GM06990 (cell line): ENCODE measurements around the gene MCF2L.

Experiments
- DNase-seq: peaks from one replicate; pipeline ENCODE4 v3.0.0-alpha.2; 2011; ENCODE audit not compliant: insufficient read length; ENCODE audit errors: extremely low read depth
- H3K27me3 ChIP-seq: replicated peaks from 2 replicates; pipeline ENCODE4 v1.6.0; 2011; ENCODE audit warnings: low read length; ENCODE audit not compliant: control insufficient read depth, insufficient read depth
- H3K36me3 ChIP-seq: 2 replicates; pipeline ENCODE4 v1.5.1; 2011; ENCODE audit warnings: low read length; ENCODE audit not compliant: control insufficient read depth, insufficient read depth
- H3K4me3 ChIP-seq: replicated peaks from 2 replicates; pipeline ENCODE4 v1.5.1; 2011; ENCODE audit warnings: low read depth, mild to moderate bottlenecking, control low read depth, low read length
- TF ChIP-seq, protein P1 (sequence below): IDR thresholded peaks from 2 replicates; pipeline ENCODE4 v1.5.1; 2011; ENCODE audit warnings: low read length, control low read depth, mild to moderate bottlenecking, inconsistent platforms; ENCODE audit not compliant: insufficient read depth, poor library complexity, severe bottlenecking

Gene MCF2L

DNA sequence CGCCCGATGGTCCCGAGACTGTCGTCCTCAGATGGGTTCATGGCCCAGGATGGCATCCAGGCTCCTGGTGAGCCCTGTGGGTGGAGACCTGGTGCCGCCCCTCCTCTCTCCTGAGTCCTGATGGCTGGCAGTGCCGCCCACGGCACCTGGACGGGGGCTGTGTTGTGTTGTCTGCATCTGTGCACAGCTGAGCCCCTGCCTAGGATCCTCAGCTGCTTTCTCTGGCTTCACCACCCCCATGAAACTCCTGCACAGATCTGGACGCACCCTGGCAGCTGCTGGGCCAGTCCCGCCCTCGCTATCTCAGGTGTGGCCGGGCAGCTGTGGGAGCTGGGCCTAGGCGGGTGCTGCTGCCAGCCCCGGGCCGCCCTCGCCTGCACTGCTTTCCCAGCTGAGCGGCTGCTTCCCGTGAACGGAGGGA, 27.7 kb downstream of the MCF2L start:
- TF ChIP-seq, protein P1, sequence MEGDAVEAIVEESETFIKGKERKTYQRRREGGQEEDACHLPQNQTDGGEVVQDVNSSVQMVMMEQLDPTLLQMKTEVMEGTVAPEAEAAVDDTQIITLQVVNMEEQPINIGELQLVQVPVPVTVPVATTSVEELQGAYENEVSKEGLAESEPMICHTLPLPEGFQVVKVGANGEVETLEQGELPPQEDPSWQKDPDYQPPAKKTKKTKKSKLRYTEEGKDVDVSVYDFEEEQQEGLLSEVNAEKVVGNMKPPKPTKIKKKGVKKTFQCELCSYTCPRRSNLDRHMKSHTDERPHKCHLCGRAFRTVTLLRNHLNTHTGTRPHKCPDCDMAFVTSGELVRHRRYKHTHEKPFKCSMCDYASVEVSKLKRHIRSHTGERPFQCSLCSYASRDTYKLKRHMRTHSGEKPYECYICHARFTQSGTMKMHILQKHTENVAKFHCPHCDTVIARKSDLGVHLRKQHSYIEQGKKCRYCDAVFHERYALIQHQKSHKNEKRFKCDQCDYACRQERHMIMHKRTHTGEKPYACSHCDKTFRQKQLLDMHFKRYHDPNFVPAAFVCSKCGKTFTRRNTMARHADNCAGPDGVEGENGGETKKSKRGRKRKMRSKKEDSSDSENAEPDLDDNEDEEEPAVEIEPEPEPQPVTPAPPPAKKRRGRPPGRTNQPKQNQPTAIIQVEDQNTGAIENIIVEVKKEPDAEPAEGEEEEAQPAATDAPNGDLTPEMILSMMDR = no peak
- Histone ChIP-seq H3K36me3 (no peaks in the 10 kb centered on the region), H3K27me3 (no peaks in the 10 kb centered on the region; the same call in none of the 2 replicates), H3K4me3 (no peak overlapping the region)
- DNase-seq = no peak

DNA sequence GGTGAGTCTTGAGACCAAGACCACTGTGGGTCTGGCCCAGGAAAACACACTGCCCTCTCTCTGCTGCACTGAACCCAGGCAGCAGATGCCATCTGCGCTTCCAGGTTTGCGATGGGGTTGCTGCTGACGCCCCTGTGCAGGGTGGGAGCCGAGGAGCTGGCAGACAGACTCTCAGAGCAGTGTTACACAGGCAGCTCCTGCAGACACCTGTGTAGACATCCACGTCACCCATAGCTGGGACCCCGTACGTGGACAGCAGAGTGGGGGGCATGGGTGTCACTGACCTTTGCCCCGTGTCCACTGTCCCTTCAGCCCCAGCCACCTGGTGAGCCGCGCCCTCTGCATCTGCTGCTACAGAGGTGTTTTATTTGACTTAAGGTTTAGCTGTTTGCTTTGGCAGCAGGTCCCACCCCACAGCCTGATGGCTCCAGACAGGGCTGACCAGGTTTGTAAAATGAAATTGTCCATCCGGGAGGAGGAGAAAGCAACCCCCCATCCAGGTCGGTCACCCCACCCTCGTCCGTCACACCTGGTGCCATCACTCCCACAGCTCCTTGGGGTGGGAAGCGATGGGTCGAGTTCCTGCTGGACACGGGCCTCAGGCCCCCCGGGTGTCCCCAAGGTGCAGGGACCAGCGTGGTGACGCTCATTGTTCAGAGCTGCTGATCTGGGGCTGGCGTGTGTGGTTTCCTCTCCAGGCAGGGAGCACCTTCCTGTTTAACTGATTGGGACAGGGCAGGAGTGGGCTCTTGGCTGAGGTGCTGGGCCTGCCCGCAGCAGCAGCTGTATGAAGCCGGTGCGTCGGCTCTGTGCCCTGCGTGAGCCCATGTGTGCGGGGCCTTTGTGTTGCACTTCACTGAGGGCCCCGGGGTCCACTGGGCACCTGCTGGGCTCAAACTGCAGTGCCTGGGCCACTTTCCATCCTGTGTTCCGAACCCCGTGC, 28.4 kb downstream of the MCF2L start:
- DNase-seq = no peak
- no peaks in the 10 kb centered on the region; the same call in none of the 2 replicates for H3K27me3 ChIP-seq
- H3K4me3 ChIP-seq = no peak overlapping the region
- TF ChIP-seq, protein P1 = no peak
- no peaks in the 10 kb centered on the region for H3K36me3 ChIP-seq

DNA sequence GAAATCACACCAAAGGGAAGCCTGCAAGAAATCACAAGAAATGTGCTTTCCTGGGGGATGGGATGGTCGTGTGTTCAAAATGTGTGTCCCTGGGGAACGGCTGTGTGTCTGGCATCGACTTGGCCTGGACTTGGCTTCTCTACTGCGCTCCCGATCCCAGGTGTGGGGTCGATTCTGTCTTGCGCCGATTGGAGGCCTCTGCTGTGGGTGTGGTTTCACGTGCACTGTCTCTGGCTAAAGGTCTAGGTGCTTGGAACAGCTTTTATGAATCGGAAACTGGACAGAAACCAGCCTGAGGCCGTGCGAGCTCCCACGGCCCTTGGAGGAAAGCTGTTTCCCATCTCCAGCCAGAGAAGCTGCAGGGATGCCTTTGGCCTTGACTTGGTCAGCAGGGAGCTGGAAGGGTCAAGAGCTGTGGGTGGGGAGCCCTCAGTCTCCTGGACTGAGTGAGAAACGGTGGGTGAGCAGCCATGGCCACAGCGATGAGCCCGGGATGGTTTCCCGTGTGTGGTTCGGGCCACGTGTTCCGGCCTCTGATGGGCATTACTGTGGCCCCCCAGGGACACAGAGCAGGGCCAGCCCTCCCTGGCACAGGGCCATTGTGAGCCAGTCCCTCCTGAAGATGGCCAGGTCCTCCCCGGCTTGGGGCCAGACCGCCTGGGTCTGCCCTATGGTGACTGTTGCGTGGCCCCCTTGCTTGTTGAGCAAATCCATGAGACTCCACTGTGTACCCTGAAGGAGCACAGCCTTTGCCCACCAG, 29.7 kb downstream of the MCF2L start:
- H3K27me3 ChIP-seq = no peaks in the 10 kb centered on the region; the same call in none of the 2 replicates
- DNase-seq = no peak
- TF ChIP-seq, protein P1 = no peak

DNA sequence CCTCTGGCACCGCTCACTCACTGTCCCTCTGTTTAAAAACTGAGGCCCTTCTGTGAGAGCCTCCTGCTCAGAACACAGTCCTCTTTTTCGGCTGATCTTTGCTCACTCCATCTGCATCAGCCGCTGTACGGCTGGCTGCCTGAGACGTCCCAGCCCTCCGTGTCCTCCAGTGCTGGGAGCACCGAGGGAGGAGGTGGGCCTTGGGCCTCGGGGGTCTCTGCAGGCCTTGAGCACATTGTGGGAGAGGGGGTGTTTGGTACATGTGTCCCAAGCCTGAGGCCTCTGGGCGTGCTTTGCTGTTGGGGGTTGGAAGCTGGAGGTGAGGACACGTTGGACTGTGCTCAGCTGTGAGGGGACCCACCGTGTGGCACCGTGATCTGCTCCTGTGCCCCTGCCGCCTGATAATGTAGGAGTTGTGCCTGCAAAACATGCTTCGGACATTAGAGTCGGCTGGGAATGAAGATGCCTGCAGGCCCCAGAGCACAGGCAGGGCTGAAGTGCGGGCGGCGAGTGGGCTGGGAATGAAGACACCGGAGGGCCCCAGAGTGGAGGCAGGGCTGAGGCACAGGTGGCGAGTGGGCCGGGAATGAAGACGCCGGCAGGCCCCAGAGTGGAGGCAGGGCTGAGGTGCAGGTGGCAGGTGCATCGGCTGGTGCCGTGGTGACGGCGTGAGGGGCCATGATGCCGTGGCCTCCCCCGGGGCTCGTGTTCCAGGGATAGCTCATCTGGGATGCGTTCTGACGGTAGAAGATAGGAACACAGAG, 30.6 kb downstream of the MCF2L start:
- TF ChIP-seq, protein P1 = no peak
- DNase-seq = no peak
- Histone ChIP-seq H3K4me3 (no peak overlapping the region), H3K27me3 (no peaks in the 10 kb centered on the region; the same call in none of the 2 replicates), H3K36me3 (no peaks in the 10 kb centered on the region)

More for the DNA sequence above, 29.7 kb downstream of the MCF2L start:
- Histone ChIP-seq H3K36me3 (no peaks in the 10 kb centered on the region), H3K4me3 (no peak overlapping the region)

DNA sequence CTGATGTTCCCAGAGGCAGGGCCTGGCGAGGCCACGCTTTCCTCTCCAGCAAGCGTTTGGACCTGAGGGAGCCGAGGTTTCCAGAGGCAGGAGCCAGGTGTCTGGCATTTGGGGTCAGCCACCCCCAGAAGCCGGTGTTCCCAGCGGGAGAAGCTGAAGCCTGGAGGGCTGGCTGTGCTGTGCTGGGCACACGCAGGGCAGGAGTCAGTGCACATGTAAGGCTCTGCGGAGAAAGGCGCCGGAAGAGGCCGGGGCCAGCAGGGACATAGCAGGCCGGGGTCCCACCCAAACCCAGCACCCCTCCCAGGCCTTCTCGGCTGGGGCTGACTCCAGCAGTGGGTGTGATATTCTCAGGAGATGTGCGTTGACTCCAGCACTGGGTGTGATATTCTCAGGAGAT, 31.6 kb downstream of the MCF2L start:
- TF ChIP-seq, protein P1 = no peak
- H3K4me3 ChIP-seq = no peak overlapping the region
- H3K27me3 ChIP-seq = no peaks in the 10 kb centered on the region; the same call in none of the 2 replicates
- H3K36me3 ChIP-seq = no peaks in the 10 kb centered on the region
- DNase-seq = no peak
